ENCODE data around the gene PRDX2.

Gene PRDX2

DNA sequence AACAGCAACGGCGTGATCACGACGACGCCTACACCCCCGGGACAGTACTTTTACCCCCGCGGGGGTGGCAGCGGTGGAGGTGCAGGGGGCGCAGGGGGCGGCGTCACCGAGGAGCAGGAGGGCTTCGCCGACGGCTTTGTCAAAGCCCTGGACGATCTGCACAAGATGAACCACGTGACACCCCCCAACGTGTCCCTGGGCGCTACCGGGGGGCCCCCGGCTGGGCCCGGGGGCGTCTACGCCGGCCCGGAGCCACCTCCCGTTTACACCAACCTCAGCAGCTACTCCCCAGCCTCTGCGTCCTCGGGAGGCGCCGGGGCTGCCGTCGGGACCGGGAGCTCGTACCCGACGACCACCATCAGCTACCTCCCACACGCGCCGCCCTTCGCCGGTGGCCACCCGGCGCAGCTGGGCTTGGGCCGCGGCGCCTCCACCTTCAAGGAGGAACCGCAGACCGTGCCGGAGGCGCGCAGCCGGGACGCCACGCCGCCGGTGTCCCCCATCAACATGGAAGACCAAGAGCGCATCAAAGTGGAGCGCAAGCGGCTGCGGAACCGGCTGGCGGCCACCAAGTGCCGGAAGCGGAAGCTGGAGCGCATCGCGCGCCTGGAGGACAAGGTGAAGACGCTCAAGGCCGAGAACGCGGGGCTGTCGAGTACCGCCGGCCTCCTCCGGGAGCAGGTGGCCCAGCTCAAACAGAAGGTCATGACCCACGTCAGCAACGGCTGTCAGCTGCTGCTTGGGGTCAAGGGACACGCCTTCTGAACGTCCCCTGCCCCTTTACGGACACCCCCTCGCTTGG is 9.3 kb downstream of the PRDX2 start:
- peak; percentile 60 for DNase-seq

DNA sequence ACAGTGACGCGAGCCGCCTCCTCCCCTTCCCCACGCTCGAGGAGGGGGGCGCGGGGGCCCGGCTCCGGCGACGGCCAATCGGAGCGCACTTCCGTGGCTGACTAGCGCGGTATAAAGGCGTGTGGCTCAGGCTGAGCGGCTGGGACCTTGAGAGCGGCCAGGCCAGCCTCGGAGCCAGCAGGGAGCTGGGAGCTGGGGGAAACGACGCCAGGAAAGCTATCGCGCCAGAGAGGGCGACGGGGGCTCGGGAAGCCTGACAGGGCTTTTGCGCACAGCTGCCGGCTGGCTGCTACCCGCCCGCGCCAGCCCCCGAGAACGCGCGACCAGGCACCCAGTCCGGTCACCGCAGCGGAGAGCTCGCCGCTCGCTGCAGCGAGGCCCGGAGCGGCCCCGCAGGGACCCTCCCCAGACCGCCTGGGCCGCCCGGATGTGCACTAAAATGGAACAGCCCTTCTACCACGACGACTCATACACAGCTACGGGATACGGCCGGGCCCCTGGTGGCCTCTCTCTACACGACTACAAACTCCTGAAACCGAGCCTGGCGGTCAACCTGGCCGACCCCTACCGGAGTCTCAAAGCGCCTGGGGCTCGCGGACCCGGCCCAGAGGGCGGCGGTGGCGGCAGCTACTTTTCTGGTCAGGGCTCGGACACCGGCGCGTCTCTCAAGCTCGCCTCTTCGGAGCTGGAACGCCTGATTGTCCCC is 10.1 kb downstream of the PRDX2 start, which contains the start of gene JUNB:
Gene JUNB (plus strand): TSS at position 142 of the 706 bp plus-strand sequence. CDS start 286 bp downstream, at position 428.
- DNase-seq = peak; percentile 96

DNA sequence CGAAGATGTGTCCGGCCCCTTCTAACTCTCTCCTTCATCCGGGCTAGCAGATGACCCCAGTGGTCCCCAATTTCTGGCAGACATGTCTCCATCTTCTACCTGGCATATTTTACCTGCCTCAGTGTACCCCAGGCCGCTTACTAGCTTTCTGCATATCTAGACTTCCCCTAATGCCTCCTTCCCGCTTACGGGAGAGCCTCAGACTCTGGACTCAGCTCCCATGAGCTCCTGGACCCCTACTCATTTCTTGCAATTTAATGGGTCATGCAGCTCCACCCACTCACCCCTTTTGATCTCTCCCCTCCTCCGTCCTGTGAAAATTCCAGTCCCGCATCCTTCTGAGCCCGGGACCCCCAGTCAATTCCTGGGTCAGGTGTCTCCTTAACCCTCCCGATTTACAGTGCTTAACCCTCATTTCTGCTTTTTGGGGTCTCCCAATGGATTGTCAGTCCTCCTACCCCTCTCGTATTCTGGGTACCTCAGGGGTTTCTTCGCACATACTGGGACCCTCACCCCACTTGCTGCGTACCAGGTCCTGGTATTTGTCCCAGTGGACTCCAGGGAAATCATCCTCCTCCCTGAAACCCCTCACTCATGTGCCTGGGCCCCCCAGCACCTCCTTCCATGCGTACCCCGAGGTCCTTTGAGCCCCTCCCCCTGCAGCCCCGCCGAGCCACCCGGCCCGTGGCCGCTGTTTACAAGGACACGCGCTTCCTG is 10.8 kb downstream of the PRDX2 start:
- DNase-seq = no peak

DNA sequence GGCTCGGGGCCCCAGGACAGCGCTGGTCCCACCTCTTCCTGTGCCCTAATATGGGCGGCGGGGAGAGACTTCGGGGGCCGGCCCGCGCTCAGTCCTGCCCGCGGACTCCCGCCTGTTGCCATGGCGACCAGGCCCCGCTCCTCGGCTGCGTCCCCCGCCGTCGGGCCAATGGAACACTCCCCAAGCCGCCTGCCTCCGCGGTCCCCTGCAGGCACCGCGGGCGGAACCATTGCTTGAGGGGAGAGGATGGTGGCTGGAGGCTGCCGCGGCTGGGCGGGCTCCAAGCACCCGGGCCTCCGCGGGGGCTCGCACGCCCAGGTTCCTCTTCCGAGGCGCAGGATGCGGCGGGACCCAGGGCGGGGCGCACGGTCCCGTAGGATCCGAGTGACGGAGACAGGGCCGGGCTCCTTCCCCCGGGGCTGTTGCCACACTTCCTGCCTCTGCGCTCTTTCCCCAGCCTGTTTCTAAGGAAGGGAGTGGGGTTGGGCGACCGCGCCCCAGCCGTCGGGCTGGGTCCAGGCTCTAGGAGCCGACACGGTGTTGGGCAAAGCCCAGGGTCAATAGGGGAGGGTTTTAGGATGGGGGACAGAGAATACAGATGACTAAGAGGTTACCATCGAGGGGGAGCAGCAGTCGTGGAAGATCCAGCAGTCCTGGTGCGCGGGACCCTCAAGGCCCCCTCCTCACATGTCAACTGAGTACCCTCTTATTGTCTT is 11.5 kb downstream of the PRDX2 start:
- DNase-seq = peak; percentile 97

DNA sequence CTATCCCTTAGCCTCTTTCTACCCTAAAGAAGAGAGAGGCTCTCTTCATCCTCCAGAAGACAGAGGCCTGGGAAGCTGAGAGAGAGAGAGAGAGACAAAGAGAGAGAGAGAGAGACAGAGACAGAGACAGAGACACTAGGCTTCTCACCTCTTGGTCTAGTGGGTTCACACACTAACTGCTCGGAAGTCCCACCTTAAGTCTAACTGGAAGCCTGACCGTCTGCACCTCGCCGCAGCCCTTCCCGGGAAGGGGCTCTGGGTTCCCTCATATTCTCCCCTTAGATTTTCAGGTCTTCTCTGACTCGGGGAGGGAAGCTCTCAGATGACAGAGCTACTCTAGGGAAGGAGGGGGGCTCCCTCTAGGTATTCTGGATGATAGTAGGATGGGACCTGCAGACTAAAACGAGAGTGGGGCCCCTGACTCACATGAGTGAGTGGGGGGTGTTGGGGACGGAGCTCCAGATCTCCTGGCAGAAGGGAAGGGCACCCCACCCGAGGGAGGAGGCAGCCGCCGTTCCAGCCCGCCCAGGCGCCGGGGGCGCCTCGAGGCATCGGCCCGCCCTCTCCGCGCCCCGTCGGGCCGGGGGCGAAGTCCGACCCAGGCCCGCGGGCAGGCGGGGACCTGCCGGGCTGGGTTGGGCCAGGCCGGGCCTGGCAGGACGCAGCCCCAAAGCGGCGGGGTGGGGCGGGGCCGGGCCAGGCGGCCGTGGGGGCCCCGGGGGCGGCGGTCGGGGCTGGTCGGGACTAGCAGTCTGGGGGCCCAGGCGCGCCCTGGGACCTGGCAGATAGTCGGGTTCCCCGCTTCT is 12.3 kb downstream of the PRDX2 start:
- DNase-seq = no peak

DNA sequence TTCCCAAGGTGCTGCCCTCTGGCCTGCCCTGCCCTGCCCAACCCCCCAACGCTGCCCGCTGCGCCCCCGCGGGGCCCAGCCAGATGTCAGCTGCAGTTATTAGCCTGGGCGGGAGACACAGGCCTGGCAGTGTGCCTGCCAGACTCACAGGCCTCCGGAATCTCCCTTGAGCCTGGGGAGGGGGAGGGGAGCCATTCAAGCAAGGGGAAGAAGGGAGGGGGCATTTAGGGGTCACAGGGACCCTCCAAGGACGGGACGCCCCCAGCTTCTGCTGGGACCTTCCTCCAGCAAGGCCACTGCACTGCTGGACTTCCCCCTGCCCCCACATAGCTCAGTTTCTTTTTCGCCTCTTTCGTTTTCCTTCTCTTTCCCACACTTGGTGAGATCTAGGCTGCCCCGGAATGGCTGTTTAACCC is 12.9 kb downstream of the PRDX2 start:
- peak; percentile 77 for DNase-seq

DNA sequence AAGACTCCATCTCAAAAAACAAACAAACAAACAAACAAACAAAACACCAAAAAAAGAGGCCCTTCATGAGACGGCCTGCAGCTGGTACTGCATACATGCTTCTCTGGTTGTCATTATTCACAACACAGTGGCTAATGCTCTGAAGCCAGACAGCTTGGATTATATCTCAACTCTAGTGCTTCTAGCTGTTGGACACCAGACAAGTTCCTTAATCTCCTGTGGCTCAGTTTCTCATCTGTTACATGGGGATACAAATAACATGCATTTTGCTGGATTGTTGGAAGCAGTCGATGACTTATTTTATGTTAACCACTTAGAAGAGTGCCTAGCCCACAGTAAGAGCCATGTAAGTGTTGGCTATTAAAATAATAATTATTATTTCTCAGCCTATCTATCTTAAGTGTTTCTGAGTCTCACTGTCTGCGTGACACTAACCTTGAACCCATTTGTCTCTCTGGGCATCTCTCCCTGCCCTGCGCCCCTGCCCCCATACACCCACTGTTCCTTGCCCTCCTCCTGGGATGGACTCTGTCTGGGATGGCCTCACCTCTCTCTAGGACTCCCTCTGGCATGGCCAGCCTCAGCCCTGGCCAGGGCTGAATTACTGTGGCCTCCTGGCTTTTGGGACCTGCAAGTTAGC is 13.4 kb downstream of the PRDX2 start:
- no peak for DNase-seq

DNA sequence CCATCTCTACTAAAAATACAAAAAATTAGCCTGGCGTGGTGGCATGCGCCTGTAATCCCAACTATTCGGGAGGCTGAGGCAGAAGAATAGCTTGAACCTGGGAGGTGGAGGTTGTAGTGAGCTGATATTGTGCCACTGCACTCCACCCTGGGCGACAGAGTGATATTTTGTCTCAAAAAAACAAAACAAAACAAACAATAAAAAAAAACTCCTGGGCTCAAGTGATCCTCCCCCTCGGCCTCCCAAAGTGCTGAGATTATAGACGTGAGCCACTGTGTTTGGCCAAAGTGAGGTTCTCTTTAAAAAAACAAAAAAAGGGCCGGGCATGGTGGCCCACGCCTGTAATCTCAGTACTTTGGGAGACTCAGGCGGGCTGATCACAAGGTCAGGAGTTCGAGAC is 14.1 kb downstream of the PRDX2 start:
- no peak for DNase-seq

DNA sequence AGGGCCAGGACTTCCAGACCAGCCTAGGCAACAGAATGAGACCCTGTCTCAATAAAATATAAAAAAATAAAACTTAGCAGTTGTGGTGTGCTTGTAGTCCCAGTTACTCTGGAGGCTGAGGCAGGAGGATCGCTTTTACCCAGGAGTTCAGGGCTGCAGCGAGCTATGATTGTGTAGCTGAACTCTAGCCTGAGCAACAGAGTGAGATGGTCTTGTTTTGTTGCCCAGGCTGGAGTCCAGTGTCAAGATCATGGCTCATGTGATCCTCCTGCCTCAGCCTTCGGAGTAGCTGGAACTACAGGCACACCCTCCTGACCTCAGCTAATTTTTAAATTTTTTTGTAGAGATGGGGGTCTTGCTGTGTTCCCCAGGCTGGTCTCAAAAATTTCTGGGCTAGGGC is 14.6 kb downstream of the PRDX2 start:
- no peak for DNase-seq

DNA sequence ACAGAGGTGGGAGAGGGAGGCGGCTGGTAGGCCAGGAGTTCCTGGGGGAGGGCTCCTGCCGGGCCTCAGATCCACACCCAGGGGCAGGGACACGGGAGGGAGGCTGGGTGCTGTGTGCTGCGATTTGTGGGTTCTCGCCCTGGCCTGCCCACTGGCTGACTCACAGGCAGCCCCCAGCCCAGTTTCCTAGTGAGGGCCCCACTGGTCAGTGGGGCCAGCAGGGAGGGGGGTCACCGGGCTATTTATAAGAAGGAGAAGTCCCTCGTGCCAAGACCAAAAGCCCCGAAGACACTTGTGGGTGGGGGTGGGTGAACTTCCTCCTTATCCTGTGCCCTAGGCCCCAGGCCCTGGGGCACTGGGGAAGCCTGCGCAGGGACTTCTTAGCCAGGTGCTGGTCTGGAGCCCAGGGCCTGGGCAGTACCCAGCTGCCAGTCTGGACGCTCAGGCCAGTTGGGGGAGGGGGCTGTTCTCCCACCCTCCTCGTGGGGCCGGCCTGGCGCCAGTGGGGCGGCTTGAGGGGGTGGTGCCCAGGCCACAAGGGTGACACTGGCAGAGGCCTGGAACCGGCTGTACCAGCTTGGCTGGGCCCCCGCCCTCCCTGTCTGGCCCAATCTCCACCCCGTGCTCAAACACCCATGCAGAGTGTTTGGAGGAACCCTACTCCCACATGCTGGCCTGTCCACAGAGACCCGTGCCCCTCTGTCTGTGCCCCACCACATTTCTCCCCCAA is 15.3 kb downstream of the PRDX2 start:
- no peak for DNase-seq

DNA sequence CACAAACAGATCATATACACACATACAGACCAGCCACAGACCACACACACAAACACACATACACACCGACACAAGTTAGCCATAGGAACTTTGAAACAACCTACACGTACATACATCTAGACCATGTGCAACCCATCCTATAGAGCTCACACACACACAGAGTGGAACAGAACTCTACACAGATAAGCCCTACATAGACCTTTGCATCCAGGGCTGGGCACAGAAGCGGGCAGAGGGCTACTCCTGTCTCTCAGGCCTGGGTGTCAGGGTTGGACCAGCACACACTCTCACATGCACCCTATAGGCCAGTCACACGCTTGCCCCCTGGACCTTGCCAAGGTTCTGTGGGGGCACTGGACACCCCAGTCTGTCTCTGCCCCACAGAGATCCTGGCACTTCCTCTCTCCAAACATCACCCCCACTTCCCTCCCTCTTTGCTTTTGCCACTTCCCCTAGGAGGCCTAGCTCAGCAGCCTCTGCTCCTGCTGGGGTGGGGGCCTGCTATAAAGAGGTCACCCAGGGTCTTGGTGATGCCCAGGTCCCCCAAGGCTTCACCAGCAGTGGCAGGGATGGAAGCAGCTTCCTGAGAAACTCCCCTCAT is 16.1 kb downstream of the PRDX2 start:
- no peak for DNase-seq

DNA sequence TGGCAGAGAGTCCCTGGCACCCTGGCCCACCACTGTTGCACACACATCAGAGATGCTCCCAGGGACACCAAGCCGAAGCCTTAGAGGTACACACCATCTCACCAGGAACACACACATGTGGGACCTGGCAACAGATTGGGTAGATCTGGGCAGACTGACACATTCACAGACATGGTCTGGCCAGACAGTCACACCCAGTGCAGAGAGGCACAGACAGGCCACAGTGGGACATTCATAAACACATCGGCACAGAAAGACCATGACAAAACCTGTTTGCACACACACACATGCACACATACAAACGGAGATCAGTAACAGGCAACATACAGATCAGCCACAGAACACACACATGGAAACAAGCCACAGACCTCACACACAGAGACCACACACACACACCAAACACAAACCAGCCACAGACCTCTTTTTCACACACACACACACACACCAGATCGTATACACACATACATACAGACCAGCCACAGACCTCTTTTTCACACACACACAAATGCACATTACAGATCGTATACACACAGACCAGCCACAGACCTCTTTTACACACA is 16.6 kb downstream of the PRDX2 start:
- no peak for DNase-seq

DNA sequence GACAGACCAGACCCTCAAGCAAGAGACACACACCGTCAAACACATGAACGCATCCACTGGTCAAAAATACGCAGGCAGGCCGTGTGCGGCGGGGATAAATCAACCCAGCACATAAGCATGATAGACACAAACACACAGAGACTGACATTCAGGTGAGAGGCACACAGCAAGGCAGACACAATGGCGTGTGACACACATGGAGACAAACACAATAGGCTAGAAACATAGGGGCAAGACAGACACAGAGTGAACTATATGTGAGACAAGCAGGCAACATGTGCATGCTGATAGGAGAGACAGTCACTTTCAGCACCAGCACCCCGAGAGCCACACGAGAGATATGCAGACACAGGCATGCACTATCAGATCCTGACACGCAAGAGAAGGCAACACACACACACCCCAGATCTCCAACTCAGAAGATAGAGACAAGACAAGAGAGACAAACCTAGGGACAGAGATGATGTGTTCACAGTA is 17.2 kb downstream of the PRDX2 start:
- peak; percentile 50 for DNase-seq

DNA sequence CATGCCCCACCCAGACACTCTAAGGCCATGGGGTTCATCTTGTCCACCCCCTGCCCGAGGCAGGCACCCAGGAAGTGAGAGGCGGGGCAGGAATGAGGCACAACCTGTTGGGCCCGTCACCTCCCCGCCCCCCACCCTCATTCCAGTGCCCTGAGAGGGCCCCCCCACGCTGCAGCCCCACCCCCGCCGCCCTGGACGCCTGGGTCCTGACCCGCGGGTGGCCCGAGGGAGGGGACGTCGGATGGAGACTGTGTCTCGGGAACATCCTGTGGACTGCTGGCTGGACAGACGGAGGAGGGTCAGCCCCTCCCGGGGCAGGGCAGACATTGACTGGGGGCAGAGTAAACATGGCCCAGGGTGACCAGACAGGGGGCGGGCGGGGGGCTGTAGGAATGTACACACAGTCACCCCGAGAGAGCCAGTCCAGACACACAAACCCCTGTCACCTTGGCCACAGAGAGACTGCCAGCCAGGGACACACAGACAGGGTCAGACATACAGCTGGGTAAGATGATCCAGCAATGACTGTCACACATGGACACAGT is 17.7 kb downstream of the PRDX2 start:
- DNase-seq = peak; percentile 70

DNA sequence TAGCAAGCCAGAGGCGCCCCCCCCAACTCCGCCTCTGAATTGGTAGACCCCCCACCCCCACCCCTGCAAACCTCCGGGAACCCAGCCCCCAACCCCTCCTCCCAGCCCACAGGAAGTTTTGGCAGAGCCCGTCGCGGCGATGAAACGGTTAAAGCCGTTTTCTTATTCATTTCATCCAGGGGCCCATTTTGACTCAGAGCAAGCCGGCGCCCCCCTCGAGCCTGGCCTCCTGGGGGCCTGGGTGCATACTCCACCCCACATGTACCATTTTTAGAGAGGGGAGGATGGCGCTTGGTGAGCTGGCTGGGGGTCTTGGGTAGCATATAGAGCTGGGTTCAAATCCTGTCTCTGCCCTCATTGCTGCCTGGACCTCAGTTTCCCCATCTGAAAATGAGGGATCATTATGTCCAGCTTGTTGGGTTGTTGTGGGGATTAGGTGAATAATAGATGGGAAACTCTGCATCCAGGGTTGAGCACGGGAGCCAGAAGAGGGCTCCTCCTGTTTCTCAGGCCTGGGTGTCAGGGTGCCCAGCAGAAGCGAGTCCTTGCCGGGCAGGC is 18.2 kb downstream of the PRDX2 start:
- DNase-seq = peak; percentile 73

DNA sequence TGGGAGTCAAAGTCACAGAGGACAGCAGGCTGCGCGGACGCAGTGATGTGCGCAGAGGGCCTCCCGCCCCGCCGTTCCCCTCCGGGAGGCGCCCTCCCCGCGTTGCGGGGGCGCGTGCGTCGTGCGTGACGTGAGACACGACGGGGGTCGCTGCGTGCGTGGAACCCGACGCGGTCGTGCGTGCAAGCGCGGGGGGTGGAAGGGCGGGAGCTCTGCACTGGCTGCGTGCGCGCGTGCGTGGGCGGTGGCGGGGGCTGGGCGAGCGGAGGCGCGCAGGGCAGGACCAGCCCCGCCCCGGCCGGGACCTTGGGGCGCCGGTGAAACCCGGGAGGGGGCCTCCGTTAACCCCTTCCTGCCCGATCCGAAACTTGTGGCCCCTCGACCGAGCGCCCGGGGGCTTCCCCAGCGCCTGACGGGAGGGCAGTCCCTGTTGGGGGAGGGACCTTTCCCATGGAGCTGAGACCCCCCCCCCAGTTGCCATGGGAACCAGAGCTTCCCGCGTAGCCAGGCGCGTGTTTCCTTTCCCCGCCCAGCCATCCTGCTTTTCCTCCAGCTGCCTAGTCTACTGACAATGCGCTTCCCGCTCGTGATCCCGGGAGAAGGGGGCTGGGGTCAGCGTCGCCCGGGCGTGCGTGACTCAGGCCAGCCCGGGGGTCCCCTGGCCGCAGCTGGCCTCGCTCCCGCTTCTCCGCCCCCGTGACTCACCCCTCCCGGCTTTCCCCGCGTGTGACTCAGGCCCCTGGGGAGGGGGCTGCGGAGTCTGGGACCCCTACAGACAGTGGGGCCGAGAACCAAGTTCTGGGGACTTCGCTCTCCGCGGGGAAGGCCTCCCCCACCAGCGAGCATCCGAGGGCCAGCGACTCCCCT is 18.9 kb downstream of the PRDX2 start:
- DNase-seq = peak; percentile 91

DNA sequence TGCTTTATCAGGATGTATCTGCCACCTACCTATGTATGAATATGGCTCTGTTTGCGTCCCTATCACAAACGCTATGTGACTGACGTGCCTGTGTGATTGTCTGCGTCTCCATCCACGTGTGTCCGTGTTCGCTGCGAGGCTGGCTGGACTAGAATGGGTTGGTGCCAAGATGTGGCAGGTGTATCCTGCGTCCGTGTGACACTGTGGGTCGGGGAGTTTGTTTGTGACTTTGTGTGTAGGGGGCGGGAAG is 19.5 kb downstream of the PRDX2 start:
- no peak for DNase-seq
